Measurements from ENCODE around the gene TAOK3.
A peak's percentile ranks its signal among the peaks of the same experiment; 100 is the strongest.

TAOK3 gene

GRCh38 chr12:118127867-118128266, 244.8 kb downstream of the TAOK3 start:
- DNase-seq (ENCODE audit: extremely low read depth, low read depth), result no peak
- no peak for TF ChIP-seq CTCF (IDR thresholded peaks at IDR 0.05; ENCODE audit: low read depth, low read length, missing control alignments)
- no peak overlapping the region for H3K4me3 ChIP-seq (replicated peaks; ENCODE audit: low read depth, low read length)

DNA sequence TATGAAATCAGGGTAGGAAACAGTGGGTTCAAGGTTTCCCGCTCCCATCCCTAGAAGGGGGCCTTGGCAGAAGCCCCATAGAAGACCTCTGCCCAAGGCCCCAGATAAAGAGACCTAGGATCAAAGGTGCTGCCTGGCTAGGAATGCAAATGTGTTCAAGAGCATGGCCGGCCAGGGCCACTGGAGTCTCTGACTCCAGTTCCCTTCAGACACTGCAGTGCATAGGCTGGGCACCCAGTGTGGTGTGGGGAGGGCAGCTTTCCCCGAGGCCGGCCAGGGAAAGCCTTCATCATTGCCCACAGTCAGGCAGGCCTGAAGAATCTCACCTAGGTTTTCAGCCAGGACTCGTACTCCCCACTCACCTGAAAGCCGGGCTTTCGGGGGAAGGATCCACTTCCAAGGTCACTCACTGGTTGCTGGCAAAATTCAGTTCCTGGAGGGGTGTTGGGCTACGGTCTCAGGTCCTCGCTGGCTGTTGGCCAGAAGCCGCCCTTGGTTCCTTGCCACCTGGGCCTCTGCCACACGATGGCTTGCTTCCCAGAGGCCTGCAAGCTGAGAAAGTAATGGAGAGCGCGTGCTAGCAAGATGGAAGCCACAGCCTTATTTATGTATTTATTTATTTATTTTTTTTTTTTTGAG, 246.5 kb downstream of the TAOK3 start:
- no peak for TF ChIP-seq CTCF (IDR thresholded peaks at IDR 0.05; ENCODE audit: low read depth, low read length, missing control alignments)
- H3K4me3 ChIP-seq (replicated peaks; ENCODE audit: low read depth, low read length), result no peak overlapping the region
- no peak for DNase-seq (ENCODE audit: extremely low read depth, low read depth)

GRCh38 chr12:118125743-118126118, 247.0 kb downstream of the TAOK3 start:
- H3K4me3 ChIP-seq (replicated peaks; ENCODE audit: low read depth, low read length), result no peak overlapping the region
- no peak for TF ChIP-seq CTCF (IDR thresholded peaks at IDR 0.05; ENCODE audit: low read depth, low read length, missing control alignments)
- no peak for DNase-seq (ENCODE audit: extremely low read depth, low read depth)

GRCh38 chr12:118124333-118124874, 248.3 kb downstream of the TAOK3 start:
- H3K4me3 ChIP-seq (replicated peaks; ENCODE audit: low read depth, low read length), result no peak overlapping the region
- DNase-seq (ENCODE audit: extremely low read depth, low read depth), result no peak
- no peak for TF ChIP-seq CTCF (IDR thresholded peaks at IDR 0.05; ENCODE audit: low read depth, low read length, missing control alignments)

DNA sequence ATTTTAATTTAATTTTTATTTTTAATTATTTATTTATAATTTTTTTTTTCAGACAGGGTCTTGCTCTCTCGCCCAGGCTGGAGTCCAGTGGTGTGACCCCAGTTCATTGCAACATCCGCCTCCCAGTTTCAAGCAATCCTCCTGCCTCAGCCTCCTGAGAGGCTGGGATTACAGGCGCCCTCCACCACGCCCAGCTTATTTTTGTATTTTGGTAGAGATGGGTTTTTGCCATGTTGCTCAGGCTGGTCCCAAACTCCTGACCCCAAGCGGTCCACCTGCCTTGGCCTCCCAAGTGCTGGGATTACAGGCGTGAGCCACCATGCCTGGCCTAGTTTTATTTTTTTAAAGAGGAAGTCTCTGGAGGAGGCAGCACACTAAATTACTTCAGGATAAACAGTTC, 250.4 kb downstream of the TAOK3 start:
- no peak for DNase-seq (ENCODE audit: extremely low read depth, low read depth)
- no peak for TF ChIP-seq CTCF (IDR thresholded peaks at IDR 0.05; ENCODE audit: low read depth, low read length, missing control alignments)
- H3K4me3 ChIP-seq (replicated peaks; ENCODE audit: low read depth, low read length), result no peak overlapping the region

GRCh38 chr12:118120579-118121363, 251.9 kb downstream of the TAOK3 start:
- no peak overlapping the region for H3K4me3 ChIP-seq (replicated peaks; ENCODE audit: low read depth, low read length)
- TF ChIP-seq CTCF (IDR thresholded peaks at IDR 0.05; ENCODE audit: low read depth, low read length, missing control alignments), result peak; percentile 55
- DNase-seq (ENCODE audit: extremely low read depth, low read depth), result peak; percentile 43

All from HFF-Myc (cell line).